NCI-H2171 treated with DMSO at 0.1 percent for 48 hours (cell line): Measurements from ENCODE around the gene SIGLEC14.

Experiments used
- DNase-seq: peaks from one replicate; lab custom pipeline; 2025; lab: John Stamatoyannopoulos, UW

SIGLEC14 gene

GRCh38 chr19:51614789-51615188 is 31.8 kb downstream of the SIGLEC14 start:
- no peak for DNase-seq

GRCh38 chr19:51610576-51610975 is 36.0 kb downstream of the SIGLEC14 start:
- no peak for DNase-seq

GRCh38 chr19:51607920-51608562 is 38.6 kb downstream of the SIGLEC14 start:
- no peak for DNase-seq

GRCh38 chr19:51607077-51607476 is 39.5 kb downstream of the SIGLEC14 start:
- no peak for DNase-seq

- DNase-seq = no peak
These were observed 44.3 kb downstream of the SIGLEC14 start for GRCh38 chr19:51602189-51602854.

GRCh38 chr19:51600940-51601580 is 45.6 kb downstream of the SIGLEC14 start:
- DNase-seq = no peak

- no peak for DNase-seq
These were observed 47.5 kb downstream of the SIGLEC14 start for GRCh38 chr19:51599084-51599483.

GRCh38 chr19:51598159-51598915 is 48.3 kb downstream of the SIGLEC14 start:
- DNase-seq = no peak

GRCh38 chr19:51595190-51596175 is 51.1 kb downstream of the SIGLEC14 start:
- no peak for DNase-seq

- no peak for DNase-seq
These were observed 51.9 kb downstream of the SIGLEC14 start for GRCh38 chr19:51594774-51595109.

GRCh38 chr19:51593969-51594773 is 52.5 kb downstream of the SIGLEC14 start:
- peak; percentile 97 for DNase-seq

GRCh38 chr19:51593138-51593890 is 53.3 kb downstream of the SIGLEC14 start:
- peak; percentile 58 for DNase-seq
